Iris pigment epithelial cell (primary cell): ENCODE data around the gene PET100.

Experiments
- DNase-seq: peaks from one replicate; pipeline ENCODE4 v3.0.0-alpha.2; 2011; ENCODE audit warnings: low read depth

The PET100 gene

DNA sequence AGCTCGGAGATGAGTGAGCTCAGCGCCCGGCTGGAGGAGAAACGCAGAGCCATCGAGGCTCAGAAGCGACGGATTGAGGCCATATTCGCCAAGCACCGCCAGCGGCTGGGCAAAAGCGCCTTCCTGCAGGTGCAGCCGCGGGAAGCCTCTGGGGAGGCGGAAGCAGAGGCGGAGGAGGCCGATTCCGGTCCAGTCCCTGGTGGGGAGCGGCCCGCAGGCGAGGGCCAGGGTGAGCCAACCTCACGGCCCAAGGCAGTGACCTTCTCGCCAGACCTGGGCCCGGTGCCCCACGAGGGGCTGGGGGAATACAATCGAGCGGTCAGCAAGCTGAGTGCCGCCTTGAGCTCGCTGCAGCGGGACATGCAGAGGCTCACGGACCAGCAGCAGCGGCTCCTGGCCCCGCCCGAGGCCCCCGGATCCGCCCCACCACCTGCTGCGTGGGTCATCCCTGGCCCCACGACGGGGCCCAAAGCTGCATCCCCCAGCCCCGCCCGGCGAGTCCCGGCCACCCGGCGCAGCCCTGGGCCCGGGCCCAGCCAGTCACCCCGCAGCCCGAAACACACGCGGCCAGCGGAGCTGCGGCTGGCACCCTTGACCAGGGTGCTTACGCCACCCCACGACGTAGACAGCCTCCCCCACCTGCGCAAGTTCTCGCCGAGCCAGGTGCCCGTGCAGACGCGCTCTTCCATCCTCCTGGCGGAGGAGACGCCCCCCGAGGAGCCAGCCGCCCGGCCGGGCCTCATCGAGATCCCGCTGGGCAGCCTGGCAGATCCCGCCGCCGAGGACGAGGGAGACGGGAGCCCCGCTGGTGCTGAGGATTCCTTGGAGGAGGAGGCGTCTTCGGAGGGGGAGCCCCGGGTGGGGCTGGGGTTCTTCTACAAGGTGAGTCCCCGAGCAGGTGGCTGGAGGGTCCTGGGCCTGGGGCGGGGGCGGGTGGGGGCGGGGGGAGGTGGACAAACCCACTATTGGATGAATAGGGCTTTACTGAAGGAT, 17.0 kb upstream of the PET100 start:
- DNase-seq: no peak

DNA sequence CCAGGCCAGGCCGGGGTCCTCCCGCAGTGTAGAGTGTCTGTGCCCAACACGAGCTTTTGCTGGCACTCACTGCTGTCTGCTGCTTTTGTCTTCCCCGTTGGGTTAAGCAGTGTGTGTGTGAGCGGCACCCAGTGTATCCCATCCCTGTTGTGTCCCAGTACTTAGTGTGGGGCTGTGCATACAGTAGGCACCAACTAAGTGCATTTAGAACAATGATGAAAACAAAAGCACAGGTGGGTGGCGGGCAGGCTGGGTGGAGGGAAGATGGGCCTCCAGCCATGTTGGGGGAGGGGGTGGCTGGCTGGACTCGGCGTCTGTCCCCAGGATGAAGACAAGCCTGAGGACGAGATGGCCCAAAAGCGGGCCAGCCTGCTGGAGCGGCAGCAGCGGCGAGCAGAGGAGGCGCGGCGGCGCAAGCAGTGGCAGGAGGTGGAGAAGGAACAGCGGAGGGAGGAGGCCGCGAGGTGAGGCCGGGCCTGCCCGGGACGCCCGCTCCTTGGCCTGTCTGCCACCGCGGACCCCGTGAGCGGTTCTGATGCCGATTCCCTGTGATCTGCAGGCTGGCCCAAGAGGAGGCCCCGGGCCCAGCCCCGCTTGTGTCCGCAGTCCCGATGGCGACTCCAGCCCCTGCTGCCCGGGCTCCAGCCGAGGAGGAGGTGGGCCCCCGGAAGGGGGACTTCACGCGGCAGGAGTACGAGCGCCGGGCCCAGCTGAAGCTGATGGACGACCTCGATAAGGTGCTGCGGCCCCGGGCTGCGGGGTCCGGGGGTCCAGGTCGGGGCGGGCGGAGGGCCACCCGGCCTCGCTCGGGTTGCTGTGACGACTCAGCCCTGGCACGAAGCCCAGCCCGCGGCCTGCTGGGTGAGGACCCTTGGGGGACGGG, 14.5 kb upstream of the PET100 start:
- no peak for DNase-seq

DNA sequence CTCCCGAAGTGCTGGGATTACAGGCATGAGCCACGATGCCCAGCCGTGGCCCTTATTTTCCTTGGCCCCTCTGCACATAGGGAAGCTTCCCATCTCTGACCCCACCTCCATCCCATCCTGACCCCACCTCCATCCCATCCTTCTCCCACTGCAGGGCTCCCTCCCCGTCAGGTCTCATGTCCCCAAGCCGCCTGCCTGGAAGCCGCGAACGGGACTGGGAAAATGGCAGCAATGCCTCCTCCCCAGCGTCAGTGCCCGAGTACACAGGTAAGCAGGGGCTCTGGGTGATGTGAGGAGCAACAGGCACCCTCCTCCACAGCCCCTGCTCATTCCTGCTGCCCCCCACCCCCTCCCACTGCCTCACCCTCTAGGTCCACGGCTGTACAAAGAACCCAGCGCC, 12.4 kb upstream of the PET100 start:
- no peak for DNase-seq

DNA sequence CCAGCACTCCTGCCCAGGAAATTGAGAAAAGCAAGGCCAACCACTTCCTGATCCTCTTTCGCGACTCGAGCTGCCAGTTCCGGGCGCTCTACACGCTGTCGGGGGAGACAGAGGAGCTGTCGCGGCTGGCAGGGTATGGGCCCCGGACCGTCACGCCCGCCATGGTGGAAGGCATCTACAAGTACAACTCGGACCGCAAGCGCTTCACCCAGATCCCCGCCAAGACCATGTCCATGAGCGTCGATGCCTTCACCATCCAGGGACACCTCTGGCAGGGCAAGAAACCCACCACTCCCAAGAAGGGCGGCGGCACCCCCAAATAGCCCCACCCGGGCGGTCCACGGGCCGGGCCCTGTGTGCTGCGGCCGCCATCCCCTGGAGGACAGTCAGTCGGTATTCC, 11.9 kb upstream of the PET100 start:
- no peak for DNase-seq

DNA sequence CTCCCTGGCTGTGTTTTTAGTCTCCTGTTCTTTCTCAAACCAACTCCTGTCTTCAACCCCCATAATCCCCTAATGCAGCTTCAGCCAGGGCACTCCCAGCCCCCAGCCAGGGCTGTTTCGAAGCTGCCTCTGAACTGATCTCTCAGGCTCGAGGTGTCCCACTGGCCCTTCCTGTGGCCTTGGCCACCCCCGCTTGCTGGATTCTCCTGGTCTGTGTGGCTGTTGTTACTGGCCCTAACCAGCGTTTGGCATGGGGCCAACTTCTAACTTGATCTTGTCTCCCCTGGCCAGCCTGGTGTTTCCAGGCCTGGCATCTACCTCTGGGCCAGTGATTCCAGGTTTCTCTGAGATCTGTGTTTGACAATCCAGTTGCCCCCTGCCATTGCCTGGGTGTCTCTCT, 11.2 kb upstream of the PET100 start:
- no peak for DNase-seq

DNA sequence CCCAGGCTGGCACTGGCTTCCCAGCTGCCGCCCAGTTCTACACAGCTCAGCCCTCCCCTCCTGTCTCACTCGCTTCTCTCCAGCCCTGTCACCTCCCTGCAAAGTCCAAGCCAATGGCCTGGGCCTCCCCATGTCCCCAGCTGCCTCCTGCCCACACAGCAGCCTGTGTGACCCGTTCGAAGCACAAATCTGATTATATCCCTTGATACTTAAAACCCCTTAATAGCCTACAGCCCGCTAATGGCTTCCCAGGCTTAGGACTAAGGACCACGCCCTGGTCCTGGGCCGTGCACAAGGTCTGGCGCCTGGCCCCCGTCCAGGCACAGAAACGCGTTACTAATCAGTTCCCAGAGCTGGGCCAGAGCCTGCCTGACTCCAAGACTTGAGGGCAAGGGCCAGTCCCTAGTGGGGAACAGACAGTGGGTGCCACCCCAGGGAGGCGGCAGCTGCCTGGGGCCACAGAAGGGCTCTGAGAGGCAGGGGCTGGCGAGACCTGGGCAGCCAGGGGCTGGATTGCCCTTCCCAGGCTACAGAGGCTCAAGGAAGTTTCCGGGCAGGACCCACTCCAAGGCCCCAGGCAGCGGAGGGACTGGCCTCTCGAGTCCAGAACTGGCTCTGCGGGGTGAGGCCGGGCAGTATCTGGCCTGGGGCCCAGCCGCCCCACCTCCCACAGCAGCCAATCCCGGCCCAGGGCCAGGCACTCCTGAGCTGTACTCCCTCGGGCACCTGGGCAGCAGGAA, 10.7 kb upstream of the PET100 start:
- no peak for DNase-seq

DNA sequence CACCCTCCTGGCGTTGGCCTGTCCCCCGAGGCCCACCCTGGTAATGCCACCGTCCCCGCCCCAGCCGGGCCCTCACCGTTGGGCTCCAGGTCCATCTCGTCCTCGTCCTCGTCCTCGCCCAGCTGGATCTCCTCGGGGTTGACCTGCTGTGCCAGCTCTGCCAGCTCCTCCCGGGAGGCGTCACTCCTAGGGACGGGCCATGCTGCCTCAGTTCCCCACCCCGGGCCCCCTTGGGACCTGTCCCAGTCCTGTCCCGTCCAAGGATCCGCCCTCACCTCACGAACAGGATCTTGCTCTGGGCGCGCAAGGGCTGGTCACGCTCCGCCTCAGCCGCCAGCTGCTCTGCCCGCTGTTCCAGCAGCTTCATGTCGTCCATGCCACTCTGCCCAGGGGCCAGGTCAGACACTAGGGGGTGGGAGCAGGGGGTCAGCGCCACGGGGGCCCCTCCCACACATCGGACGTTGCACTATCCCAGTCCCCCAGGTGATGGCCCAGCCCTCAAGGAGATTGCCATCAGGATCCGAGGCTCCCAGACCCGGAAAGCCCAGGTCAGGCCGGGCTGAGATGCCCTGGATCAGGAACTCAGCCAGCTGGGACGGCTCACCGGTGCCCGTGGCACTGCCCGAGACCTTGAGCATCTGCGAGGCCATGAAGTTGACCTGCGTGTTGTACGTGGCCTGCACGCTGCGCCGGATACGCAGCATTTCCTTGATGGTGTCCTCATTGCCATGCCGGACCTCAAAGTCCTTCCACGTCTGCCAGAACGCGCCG, 9.7 kb upstream of the PET100 start:
- no peak for DNase-seq

DNA sequence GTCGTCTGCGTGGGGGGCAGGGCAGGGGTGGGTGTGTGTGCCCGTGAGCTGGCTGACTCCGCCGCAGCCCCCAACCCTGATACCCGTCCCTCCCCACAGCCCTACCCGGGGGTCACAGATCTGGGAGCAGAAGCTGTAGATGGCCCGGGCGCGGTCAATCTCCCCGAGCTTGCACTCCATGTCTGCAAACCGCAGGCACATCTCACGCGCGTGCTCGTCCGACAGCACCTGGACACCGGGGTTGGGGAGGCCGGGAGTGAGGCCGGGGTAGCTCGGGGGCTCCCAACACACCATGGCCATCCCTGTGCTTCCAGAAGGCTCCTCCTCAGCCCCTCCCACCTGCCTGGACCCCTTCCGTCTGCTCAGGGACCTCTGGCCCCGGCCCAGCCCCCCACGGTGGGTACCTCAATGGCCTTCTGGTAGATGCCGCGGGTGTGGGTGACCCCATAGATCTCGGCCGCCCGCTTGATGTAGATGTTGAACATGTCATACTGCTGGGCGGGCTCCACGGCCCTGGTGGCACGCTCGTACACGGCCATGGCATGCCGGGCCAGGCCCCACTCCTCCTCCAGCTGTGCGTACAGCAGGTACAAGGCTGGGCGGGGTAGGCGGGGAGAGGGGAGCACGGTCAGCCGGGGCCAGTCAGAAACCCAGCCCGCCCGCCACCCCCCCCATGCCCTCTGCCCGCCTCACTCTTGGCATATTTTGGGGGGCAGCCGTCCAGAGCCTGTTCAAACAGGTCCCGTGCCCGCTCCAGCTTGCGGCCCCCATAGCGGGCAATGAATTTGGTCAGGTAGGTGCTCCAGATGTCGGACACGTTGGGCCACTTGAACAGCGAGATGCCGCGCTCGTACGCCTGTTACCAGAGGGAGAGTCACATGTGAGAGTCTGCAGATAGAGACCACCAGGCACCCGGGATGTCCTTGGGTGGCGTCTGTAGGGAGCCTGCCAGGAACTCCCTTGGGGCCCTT, 8.9 kb upstream of the PET100 start:
- no peak for DNase-seq

DNA sequence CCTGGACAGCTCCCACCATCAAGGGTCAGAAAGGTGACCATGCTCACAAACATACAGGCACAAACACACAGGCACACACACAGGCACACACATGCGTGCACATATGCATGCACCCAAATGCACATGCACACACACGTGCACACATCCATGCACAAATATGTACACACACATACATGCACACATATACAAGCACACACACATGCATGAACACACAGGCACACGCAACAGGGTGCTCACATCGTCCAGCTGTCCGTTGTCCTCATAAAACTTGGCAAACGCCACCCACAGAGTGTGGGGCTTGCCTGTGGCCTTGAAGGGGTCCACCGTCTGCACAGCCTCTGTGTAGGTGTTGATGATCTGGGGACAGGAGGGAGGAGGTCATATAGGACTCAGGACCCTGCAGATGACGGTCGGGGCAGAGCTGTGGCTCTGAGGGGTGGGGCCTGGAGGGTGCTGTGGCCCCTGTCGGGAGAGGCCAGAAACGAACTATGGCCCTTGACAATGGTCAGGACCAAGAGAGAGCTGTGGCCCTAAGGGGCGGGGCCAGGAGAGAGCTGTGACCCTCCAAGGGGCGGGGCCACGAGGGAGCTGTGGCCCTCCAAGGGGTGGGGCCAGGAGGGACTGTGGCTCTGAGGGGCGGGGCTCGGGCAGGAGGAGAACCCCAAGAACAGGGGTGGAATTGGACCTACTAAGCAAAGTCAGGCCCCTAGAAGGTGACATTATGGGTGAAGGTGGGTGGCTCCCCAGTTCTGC, 6.5 kb upstream of the PET100 start:
- no peak for DNase-seq

DNA sequence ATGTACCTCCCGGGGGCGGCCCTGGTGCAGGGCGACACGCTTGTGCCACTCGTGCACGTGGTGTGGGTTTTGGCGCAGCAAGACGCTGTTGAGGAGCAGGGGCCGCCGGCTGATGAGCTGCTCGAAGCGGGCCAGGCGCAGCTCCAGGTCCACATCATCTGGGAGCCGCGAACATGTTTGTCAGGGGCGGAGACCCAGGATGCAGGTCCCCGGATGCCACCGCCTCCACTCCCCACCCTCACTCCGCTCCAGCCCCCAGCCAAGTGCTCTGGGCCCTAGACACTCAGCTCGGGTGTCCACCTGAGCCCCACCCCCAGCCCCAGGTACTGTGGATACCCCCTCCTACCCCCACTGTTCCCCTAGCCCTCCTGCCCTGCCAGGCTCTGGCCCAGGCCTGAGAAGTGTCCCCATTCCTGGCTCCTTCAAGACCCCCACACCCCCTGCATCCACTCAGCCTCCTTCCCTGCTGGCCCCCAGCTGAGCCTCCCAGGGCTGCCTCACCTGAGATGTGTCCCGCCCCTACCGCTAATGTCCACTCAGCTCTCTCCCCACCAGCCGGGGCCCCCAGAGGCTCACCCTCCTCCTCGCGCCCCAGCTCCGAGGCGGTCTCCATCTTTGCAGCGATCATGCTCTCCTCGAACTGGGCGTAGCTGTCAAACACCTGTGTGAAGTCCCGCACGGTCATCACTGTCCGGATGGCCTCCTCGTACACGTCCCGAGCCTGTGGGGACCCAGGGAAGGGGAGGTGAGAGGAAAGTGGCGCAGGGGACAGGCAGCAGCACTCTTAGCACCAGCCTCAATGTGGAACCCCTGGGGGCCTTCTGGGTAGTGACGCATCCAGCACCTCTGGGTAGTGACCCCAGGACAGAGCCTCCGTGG, 5.6 kb upstream of the PET100 start:
- DNase-seq: no peak

DNA sequence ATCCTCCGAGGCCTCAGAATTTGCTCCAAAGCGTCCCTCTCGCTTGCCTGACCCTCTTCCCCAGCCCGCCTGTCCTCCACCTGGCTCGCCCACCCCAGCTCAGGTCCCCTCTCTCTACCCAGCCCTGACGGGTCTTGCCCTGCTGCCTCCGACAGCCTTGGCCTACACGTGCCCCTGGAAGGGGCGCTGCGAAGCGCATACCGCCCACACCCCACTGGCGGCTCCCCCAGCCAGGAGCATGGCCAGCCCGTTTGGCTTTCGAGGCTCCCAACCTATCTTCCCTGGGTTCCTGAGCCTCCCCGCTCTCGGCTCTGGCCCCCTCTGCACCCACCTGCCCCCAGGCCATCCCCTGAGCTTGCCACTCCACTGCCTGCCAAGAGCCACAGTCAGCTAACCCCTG, 4.8 kb upstream of the PET100 start:
- no peak for DNase-seq

DNA sequence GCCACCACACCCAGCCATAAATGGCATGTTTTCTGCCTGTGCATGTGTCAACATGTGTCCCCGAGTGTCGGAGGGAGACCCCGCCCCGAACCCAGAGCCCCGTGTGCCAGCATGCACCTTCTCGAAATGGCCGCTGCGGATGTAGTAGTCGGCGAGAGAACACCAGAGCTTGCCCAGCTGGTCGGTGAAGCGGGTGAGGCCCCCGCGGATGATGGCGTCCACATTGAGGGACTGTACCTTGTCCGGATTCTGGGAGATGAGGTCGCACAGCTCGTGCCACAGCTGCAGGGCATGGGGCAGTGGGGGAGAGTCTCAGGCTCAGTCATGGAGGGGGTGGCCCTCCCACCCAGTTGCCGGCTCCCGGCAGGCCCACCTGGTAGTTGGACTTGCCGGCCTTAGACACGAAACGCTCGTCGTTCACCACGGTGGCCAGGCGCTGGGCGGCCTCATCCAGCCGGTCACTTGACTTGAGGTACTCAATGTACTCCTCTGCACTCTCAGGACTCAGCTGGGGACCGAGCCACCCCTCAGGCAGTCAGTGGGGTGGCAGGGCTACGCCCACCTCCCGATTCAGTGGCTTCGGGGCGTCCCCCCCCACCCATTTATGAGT, 3.7 kb upstream of the PET100 start:
- DNase-seq: no peak

DNA sequence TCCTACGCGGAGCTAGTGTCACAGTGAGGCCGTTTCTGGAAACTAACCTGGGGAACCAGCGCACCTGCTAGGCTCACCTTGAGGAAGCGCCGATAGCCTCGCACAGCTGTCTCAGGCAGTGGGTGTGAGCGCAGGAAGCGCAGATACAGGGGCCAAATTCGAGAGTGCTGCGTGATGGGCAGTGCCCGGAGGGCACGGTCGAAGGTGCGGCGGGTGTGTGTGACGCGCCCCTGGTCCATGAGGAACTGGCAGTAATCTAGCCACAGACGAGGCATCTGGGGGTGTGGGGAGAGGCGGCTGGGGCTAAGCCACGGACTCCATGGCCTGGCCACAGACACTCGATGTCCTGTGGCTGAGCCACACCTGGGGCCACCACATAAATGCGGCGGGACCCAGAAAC, 2.4 kb upstream of the PET100 start:
- DNase-seq: no peak

DNA sequence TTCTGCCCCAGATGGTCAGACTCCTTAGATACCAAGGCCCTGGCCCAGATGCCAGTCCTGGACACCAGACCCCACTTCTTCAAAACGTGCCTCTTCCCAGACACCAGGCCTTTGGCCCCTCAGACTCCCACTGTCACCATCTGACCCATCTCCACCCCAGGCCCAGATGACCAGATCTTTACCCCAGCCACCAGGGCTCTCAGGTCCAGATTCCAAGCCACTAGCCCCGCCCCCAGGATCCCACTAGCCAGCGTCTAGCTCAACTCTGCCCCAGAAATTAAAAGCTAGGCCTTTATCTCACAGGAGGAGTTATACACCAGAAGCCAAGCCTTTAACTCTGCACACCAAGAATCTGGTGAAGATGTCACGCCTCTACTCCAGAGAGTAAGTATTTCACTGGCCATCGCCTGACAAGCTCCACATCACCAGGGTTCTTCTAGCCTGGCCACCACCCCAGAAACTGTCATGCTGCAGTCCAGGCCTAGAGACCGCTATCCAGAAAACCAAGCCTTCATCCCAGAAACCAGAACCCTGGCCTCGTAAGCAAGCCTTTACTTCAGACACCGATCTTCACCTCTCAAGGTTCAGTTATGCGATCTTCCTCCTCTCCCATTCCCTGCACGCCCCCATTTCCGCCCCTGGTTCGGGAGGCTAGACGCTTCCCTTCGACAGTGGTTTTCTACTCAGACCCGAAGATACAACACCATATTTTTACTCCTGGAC, 843 bp upstream of the PET100 start:
- no peak for DNase-seq

DNA sequence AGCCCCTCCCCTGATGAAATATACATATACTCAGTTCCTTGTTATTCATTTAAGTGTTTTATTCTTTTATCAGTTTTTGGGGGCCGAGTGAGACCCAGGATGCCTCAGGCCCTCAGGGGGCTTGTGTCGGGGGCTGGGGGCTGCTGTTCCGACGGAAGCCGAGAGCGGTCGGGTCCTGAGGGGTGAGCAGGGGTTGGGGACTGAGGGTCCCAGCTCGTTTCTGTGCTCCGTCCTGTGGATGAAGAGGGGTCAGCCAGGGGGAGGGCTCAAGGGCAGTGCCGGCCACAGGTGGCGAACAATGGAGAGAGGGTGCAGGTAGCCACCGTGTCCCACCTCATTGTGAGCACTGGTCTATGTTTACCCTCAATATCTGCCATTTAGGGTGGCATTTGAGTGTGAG, 2.0 kb downstream of the PET100 start:
- no peak for DNase-seq

DNA sequence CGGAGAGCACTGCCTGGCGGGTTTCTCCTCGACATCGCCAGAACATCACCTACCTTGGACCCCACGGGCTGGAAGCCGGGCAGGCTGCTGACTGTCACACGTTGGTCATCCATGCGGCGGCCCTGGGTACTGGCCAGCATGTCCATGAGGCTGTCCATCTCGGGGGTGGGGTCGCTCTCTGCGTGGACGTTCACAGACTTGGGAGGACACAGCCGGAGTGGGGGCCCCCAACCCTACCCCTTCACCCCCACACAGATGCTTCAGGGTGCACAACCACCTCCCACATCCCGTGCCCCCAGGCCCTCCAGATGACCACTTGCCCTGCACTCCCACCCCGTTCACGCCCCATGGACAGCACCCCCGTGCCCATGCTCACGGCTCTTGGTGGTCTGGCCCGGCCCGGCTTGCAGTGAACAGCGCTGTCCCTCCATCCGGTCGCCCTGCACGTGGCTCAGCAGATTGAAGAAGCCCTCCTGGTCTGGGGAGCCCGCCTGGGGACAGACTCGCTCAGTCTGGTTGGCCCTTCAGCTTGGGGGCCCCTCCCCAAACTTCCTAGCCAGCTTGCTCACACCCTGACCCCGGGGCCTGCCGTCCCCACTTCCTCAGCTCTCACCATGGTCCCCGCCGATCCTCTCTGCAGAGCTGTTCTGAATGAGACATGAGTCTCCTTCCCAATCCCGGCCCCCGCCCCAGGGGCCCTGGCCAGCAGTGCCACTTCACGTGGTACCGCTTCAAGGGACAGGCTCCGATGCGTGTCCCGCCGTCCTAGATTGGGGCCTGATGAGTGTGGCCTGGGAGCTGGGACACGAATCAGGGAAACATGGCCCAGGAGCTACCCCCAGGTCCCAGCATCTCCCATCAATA, 3.0 kb downstream of the PET100 start:
- no peak for DNase-seq
